ENCODE measurements around the gene MAU2.

- TF ChIP-seq POLR2A (IDR thresholded peaks at IDR 0.05; ENCODE audit: low read depth, low read length) (no peak), POLR2AphosphoS5 (IDR thresholded peaks at IDR 0.05; ENCODE audit: low read depth, low read length) (no peak), TAF1 (IDR thresholded peaks at IDR 0.05; ENCODE audit: borderline replicate concordance, low read depth, low read length) (no peak)
Observed at GRCh38 chr19:19348266-19348665, 27.6 kb downstream of the MAU2 start.
